NCI-H1048 (cell line): ENCODE results near the gene HYAL3.
"Not testable (repeated sequence)": the region's sequence is repeated elsewhere in the genome, so short reads cannot be mapped to it uniquely, and the experiment has no call there.

ENCODE experiments used
- DNase-seq: peaks from one replicate; lab custom pipeline; 2025; lab: John Stamatoyannopoulos, UW

HYAL3 gene

GRCh38 chr3:50256978-50257890, 42.0 kb downstream of the HYAL3 start:
- DNase-seq, result no peak

- no peak for DNase-seq
These were observed 44.0 kb downstream of the HYAL3 start for GRCh38 chr3:50255251-50255615.

DNA sequence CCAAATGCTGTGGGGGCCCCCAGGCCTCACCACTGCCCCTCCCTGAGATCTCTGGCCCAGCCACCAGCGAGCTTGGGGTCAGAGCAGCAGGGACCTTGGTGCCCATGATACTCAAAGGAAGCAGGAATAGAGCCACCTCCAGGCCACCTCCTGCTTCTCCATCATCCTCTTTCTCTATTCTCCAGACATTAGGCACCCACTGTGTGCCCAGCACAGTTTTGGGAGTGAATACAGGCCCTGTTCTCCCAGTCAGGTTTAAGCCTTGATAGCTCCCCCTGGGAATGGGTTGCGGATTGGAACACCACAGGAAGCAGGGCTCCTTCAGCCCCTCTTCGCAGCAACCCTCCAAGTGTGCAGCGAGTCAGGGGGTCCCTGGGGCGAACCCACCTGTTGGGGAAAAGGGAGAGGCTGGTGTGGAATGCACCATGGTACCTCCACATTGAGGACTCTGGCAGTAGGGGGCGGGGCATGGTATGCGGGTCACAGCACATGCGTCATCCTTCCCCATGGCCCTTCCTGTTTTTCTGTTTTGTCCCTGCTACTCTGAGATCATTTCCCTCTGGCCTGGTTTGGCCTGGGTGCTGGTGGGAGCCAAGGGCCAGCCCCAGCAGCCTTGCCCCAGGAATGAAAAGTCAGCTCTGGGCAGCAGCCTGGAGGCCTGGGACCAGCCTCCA, 44.5 kb downstream of the HYAL3 start:
- no peak for DNase-seq

GRCh38 chr3:50251220-50251619, 48.0 kb downstream of the HYAL3 start:
- DNase-seq, result no peak

GRCh38 chr3:50250514-50250913, 48.7 kb downstream of the HYAL3 start:
- DNase-seq, result no peak

DNA sequence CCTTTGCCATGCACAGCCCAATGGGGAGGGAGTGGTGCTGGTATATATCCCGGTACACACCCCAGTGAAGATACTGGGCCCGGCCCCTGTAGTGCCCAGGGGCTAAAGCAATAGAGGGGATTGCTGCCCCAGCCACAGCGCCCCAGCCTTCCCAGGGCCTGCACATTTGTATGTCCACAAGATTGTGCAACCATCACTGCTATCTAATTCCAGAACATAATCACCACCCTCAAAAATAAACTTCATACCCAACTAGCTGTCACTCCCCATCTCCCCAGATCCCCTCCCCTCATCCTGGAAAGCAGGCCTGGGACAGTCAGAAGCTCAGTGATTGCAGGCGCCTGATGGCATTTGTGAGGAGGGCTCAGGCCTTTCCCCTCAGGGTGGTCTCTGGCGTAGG, 49.7 kb downstream of the HYAL3 start:
- no peak for DNase-seq

DNA sequence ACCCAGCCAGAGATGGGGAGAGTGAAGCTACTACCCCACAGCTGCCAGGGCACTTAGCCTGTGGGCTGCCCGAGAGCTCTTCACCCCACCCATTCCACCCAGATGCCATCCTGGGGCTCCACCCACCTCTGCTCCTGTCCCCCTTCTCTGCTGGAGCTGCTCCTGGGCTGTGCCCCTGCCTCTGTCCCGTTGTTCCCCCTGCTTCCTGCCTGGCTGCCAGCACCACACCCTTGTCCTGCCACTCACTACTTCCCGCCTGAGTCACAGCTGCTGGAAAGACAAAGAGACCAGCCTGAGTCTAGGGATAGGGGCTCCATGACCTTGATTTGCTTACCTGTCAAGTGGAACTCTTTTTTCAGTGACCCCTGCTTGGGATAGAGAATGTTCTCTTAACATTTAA, 50.8 kb downstream of the HYAL3 start:
- no peak for DNase-seq

- no peak for DNase-seq
These were observed 52.7 kb downstream of the HYAL3 start for GRCh38 chr3:50246517-50246954.

GRCh38 chr3:50245831-50246516, 53.2 kb downstream of the HYAL3 start:
- DNase-seq, result peak; percentile 87

- no peak for DNase-seq
These were observed 53.9 kb downstream of the HYAL3 start for GRCh38 chr3:50245251-50245745.

GRCh38 chr3:50244813-50245212, 54.4 kb downstream of the HYAL3 start:
- not testable (repeated sequence) for DNase-seq

GRCh38 chr3:50243543-50243895, 55.7 kb downstream of the HYAL3 start:
- no peak for DNase-seq

GRCh38 chr3:50242851-50243542, 56.2 kb downstream of the HYAL3 start:
- DNase-seq, result no peak
